Measurements from ENCODE around the gene MOB1B. TPM values are rescaled to one million over a fixed set of nuclear protein-coding genes. Genes with fewer than 3 reads are reported as not detected.

MOB1B gene
- total and polyA plus RNA-seq, 2 of the 13 experiments (the other 11 are each of a cell fraction or from before 2014, with no cell fraction given), result 3.9 to 4.0 TPM

GRCh38 chr4:70914631-70915030 lies 12.5 kb downstream of the MOB1B start:
- Histone ChIP-seq H3K79me2 (ENCODE audit: insufficient read depth, low read length) (peaks cover 16% of the 10 kb centered on the region), H3K4me3 (replicated peaks in 1 of 3; ENCODE audit: insufficient read depth in 1 of 3, low read depth in 2 of 3, low read length in 3 of 3) (no peak overlapping the region), H4K20me1 (ENCODE audit: insufficient read depth, low read length) (0 out of 2 replicates have a peak, but pooled peaks cover 2% of the 10 kb centered on the region), H3K4me2 (ENCODE audit: low read depth, low read length) (no peak overlapping the region), H2AFZ (ENCODE audit: low read length) (no peak overlapping the region), H3K36me3 (replicated peaks in 1 of 2; ENCODE audit: control insufficient read depth in 1 of 2, insufficient read depth in 2 of 2, low read length in 2 of 2) (no peaks in the 10 kb centered on the region), H3K27me3 (ENCODE audit: control insufficient read depth in 1 of 2, insufficient read depth in 2 of 2, low read length in 2 of 2) (no peaks in the 10 kb centered on the region; a peak in 1 of 5 replicates), H3K4me1 (ENCODE audit: insufficient read depth, low read length) (peaks cover 23% of the 10 kb centered on the region), H3K9ac (ENCODE audit: insufficient read depth, low read depth, low read length) (no peak overlapping the region), H3K9me3 (ENCODE audit: low read length) (no peaks in the 10 kb centered on the region), H3K27ac (ENCODE audit: extremely low read length, insufficient read depth, low read length) (no peak overlapping the region)
- intact Hi-C loops (cut with micrococcal nuclease; ENCODE audit: unreplicated experiment) (no loop called here), in situ Hi-C loops (cut with HindIII; ENCODE audit: extremely low pct_ligation_motif_present, low pct_unique_long_range_greater_than_20kb) (no loop called here)
- ChIA-PET CTCF (ENCODE audit: low intra/inter-chr PET ratio, low total read pairs) (no interaction called here), POLR2A (no interaction called here)
- 35% methylated on average over 2 of the region's 2 CpGs for WGBS (ENCODE audit: low lambda C conversion rate)
- BruUV-seq (replicated peaks), result no TSS peak
- peak; percentile 67 for ATAC-seq
- DNase-seq (ENCODE audit: low spot score), result no peak
- no peak for FAIRE-seq
- TF ChIP-seq GMEB2 (CRISPR knock-in tag; IDR thresholded peaks at IDR 0.05; ENCODE audit: low read depth) (no peak), ATF6 (CRISPR knock-in tag; conservative IDR thresholded peaks at IDR 0.05) (no peak), KDM1A (CRISPR knock-in tag; IDR thresholded peaks at IDR 0.05) (peak; percentile 42; the same call in 1 of the 2 replicates), ZMYM3 (CRISPR knock-in tag; IDR thresholded peaks at IDR 0.05) (peak; percentile 48; the same call in 1 of the 2 replicates), PHF20 (CRISPR knock-in tag; IDR thresholded peaks at IDR 0.05) (no peak), ZNF724P (CRISPR knock-in tag; IDR thresholded peaks at IDR 0.05; ENCODE audit: borderline replicate concordance) (no peak), EP300 (IDR thresholded peaks at IDR 0.05; ENCODE audit: low read depth in 2 of 2, low read length in 2 of 2) (no peak), EP300 (CRISPR knock-in tag; IDR thresholded peaks at IDR 0.05; ENCODE audit: borderline replicate concordance) (no peak), SOX13 (IDR thresholded peaks at IDR 0.05) (no peak), SOX13 (CRISPR knock-in tag; conservative IDR thresholded peaks at IDR 0.05 in 1 of 2, IDR thresholded peaks at IDR 0.05 in 1 of 2) (no peak), ZMYM4 (CRISPR knock-in tag; IDR thresholded peaks at IDR 0.05) (peak; percentile 15; the same call in 1 of the 2 replicates), BRCA1 (CRISPR knock-in tag; IDR thresholded peaks at IDR 0.05) (no peak), ZNF678 (CRISPR knock-in tag; IDR thresholded peaks at IDR 0.05) (no peak), BORCS8-MEF2B (CRISPR knock-in tag; IDR thresholded peaks at IDR 0.05) (no peak), ZNF768 (CRISPR knock-in tag; IDR thresholded peaks at IDR 0.05) (peak; percentile 96), TRIM22 (IDR thresholded peaks at IDR 0.05) (no peak), SMARCE1 (IDR thresholded peaks at IDR 0.05; ENCODE audit: borderline replicate concordance) (no peak), PRDM4 (CRISPR knock-in tag; IDR thresholded peaks at IDR 0.05; ENCODE audit: borderline replicate concordance) (no peak)
